Endothelial cell (in vitro differentiated cells): Measurements from ENCODE around the gene TRIM43. TPM values are rescaled to one million over a fixed set of nuclear protein-coding genes. Genes with fewer than 3 reads are reported as not detected.
A peak's percentile ranks its signal among the peaks of the same experiment; 100 is the strongest.
"Not testable (repeated sequence)": the region's sequence is repeated elsewhere in the genome, so short reads cannot be mapped to it uniquely, and the experiment has no call there.

ENCODE experiments used
- DNase-seq: peaks from one replicate; pipeline ENCODE4 v3.0.0; 2021; ENCODE audit warnings: low spot score
- H3K27ac Mint-ChIP-seq: one replicate; pipeline ENCODE4 v1.8.0; 2021; ENCODE audit warnings: mixed read lengths, inconsistent platforms; ENCODE audit not compliant: unreplicated experiment
- H3K27me3 Mint-ChIP-seq: one replicate; pipeline ENCODE4 v1.8.0; 2021; ENCODE audit warnings: mild to moderate bottlenecking, moderate library complexity, mixed read lengths, inconsistent platforms; ENCODE audit not compliant: unreplicated experiment
- H3K36me3 Mint-ChIP-seq: one replicate; pipeline ENCODE4 v1.8.0; 2021; ENCODE audit warnings: mild to moderate bottlenecking, low read depth, mixed read lengths, inconsistent platforms; ENCODE audit not compliant: unreplicated experiment
- H3K4me1 Mint-ChIP-seq: one replicate; pipeline ENCODE4 v1.8.0; 2021; ENCODE audit warnings: mild to moderate bottlenecking, mixed read lengths, inconsistent platforms; ENCODE audit not compliant: unreplicated experiment
- H3K4me3 Mint-ChIP-seq: one replicate; pipeline ENCODE4 v1.8.0; 2021; ENCODE audit warnings: mild to moderate bottlenecking, mixed read lengths, inconsistent platforms; ENCODE audit not compliant: unreplicated experiment
- H3K9me3 Mint-ChIP-seq: one replicate; pipeline ENCODE4 v1.8.0; 2021; ENCODE audit warnings: mixed read lengths, inconsistent platforms; ENCODE audit not compliant: unreplicated experiment
- CTCF ChIP-seq: fragments of 200-600 bp; sonication (generic); IDR thresholded peaks from one replicate; pipeline ENCODE4 v1.5.0; 2021; ENCODE audit warnings: antibody characterized with exemption; ENCODE audit not compliant: unreplicated experiment
- long read RNA-seq: library from polyadenylated mRNA; unstranded; transcript quantifications from one replicate; pipeline ENCODE4 v2.0.0, GENCODE V29; 2020; ENCODE audit not compliant: unreplicated experiment
- total RNA-seq: library from RNA; stranded (reverse); fragmentation: NEBNext Ultra II Directional; extraction: Animal tissue kit (Norgen Biotek cat#: 25700); gene quantifications from one replicate; pipeline ENCODE4 v1.2.1, GENCODE V29; 2021; ENCODE audit not compliant: unreplicated experiment

Gene TRIM43
- not detected for total RNA-seq
- long read RNA-seq = 0 reads

GRCh38 chr2:95591701-95592100 is at the start of gene TRIM43:
Gene TRIM43 (plus strand): TSS chr2:95592001. CDS start chr2:95594024, 2,023 bp downstream.
- DNase-seq, H3K27me3 Mint-ChIP-seq, H3K4me1 Mint-ChIP-seq, H3K4me3 Mint-ChIP-seq, H3K9me3 Mint-ChIP-seq, H3K36me3 Mint-ChIP-seq, H3K27ac Mint-ChIP-seq: not testable (repeated sequence)

GRCh38 chr2:95551055-95551568 is 40.7 kb upstream of the TRIM43 start:
- Mint-ChIP-seq H3K9me3 (no peaks in the 10 kb centered on the region), H3K36me3 (no peaks in the 10 kb centered on the region), H3K27ac (peak overlapping the region; percentile 64), H3K4me1 (peaks cover 18% of the 10 kb centered on the region), H3K27me3 (peaks cover 2% of the 10 kb centered on the region), H3K4me3 (no peak overlapping the region)
- no peak for TF ChIP-seq CTCF
- DNase-seq = no peak

- Mint-ChIP-seq H3K9me3 (no peaks in the 10 kb centered on the region), H3K4me3 (no peak overlapping the region), H3K27me3 (peaks cover 2% of the 10 kb centered on the region), H3K27ac (no peak overlapping the region), H3K36me3 (no peaks in the 10 kb centered on the region), H3K4me1 (peaks cover 18% of the 10 kb centered on the region)
- DNase-seq = no peak
- no peak for TF ChIP-seq CTCF
Measured at GRCh38 chr2:95552911-95553310, 38.9 kb upstream of the TRIM43 start.

- TF ChIP-seq CTCF = no peak
- Mint-ChIP-seq H3K4me3 (no peak overlapping the region), H3K4me1 (no peaks in the 10 kb centered on the region), H3K36me3 (no peaks in the 10 kb centered on the region), H3K27ac (no peak overlapping the region), H3K27me3 (peaks cover 2% of the 10 kb centered on the region), H3K9me3 (no peaks in the 10 kb centered on the region)
- DNase-seq = no peak
Measured at GRCh38 chr2:95569170-95569569, 22.6 kb upstream of the TRIM43 start.

GRCh38 chr2:95573866-95574265 is 17.9 kb upstream of the TRIM43 start:
- no peak for DNase-seq
- H3K4me3 Mint-ChIP-seq = no peak overlapping the region
- H3K9me3 Mint-ChIP-seq = no peaks in the 10 kb centered on the region
- no peak for TF ChIP-seq CTCF
- H3K4me1 Mint-ChIP-seq = no peaks in the 10 kb centered on the region
- no peaks in the 10 kb centered on the region for H3K36me3 Mint-ChIP-seq
- no peaks in the 10 kb centered on the region for H3K27me3 Mint-ChIP-seq
- no peak overlapping the region for H3K27ac Mint-ChIP-seq
